Heart right ventricle (tissue), 16 donors: ENCODE data around the gene TFAP2E. TPM values are rescaled to one million over a fixed set of nuclear protein-coding genes. Genes with fewer than 3 reads are reported as not detected.

ENCODE experiments used
- ATAC-seq, 8 donors: fragments of 200-7000 bp; cut with Tn5 transposase; one replicate each; pipeline ENCODE4 v1.9.1; 2020; ENCODE audit warnings: mild to moderate bottlenecking in 8 of 8, moderate library complexity in 8 of 8, moderate number of reproducible peaks in 1 of 8
- DNase-seq, 2 donors: peaks; one replicate each; pipeline ENCODE4 v3.0.0-alpha.2; 2020
- H3K27ac ChIP-seq, 10 donors: fragments of 200-600 bp; sonication (generic) in 2 of 10; one replicate each; pipeline versions ENCODE4 v1.5.0 to v1.8.0; 2020 to 2022; ENCODE audit warnings: mild to moderate bottlenecking in 3 of 10
- H3K27me3 ChIP-seq, 7 donors: fragments of 200-600 bp; one replicate each; pipeline ENCODE4 v1.8.0; 2021 to 2022; ENCODE audit warnings: mild to moderate bottlenecking in 2 of 7
- H3K36me3 ChIP-seq, 9 donors: fragments of 200-600 bp; sonication (generic) in 1 of 9; one replicate each; pipeline versions ENCODE4 v1.5.0 to v1.8.0; 2020 to 2022; ENCODE audit warnings: mild to moderate bottlenecking in 2 of 9
- H3K4me1 ChIP-seq, 9 donors: fragments of 200-600 bp; sonication (generic) in 1 of 9; one replicate each; pipeline versions ENCODE4 v1.5.0 to v1.8.0; 2020 to 2022; ENCODE audit warnings: mild to moderate bottlenecking in 4 of 9
- H3K4me3 ChIP-seq, 10 donors: fragments of 200-600 bp; sonication (generic) in 2 of 10; one replicate each; pipeline versions ENCODE4 v1.5.0 to v1.8.0; 2020 to 2022; ENCODE audit warnings: mild to moderate bottlenecking in 7 of 10, moderate library complexity in 2 of 10
- H3K9me3 ChIP-seq, 11 donors: fragments of 200-600 bp in 10 of 11; sonication (generic) in 2 of 11; one replicate each; pipeline versions ENCODE4 v1.5.0 to v1.8.0; 2013 to 2022; ENCODE audit warnings: mild to moderate bottlenecking in 2 of 11, control low read depth in 1 of 11, moderate library complexity in 1 of 11
- WGBS, 2 donors: extraction: QIAGEN DNeasy Blood & Tissue Kit; methylation state at CpG; one replicate each; pipeline ENCODE4 v1.1.7; 2013; ENCODE audit warnings: inconsistent platforms in 1 of 2; 5-methylcytosine and 5-hydroxymethylcytosine counted together
- intact Hi-C, 10 donors: fragments of 100-400 bp; cut with DNase I; formaldehyde crosslinking; loops; one replicate each; pipeline versions ENCODE4 v1.11.1 to v1.14.2; 2022
- polyA plus RNA-seq, 2 donors: library from polyadenylated mRNA; stranded (reverse); fragments of 200-250 nt; gene quantifications; one replicate each; pipeline ENCODE4 v1.2.3, GENCODE V29; 2013
- total RNA-seq, 10 donors: library from RNA; stranded (reverse); fragmentation: NEBNext Ultra II Directional in 3 of 10; extraction: Animal tissue kit (Norgen Biotek cat#: 25700) in 3 of 10; gene quantifications; one replicate each; pipeline versions ENCODE4 v1.2.1 to v1.2.4, GENCODE V29; 2021 to 2023
- TF ChIP-seq, protein P1 (sequence below), 9 donors: fragments of 200-600 bp; sonication (generic) in 2 of 9; IDR thresholded peaks; one replicate each; pipeline versions ENCODE4 v1.5.0 to v1.8.0; 2021 to 2022; ENCODE audit warnings: antibody characterized with exemption in 9 of 9, mild to moderate bottlenecking in 5 of 9, moderate library complexity in 1 of 9
- donor health status: Arrhythmogenic right ventricular cardiomyopathy.
- donor health status: ischemic (EF 13 %, LVEDD 7.1; RV severe dilation, severe dysfunction).
- donor health status: healthy with polysubstance abuse.
- donor health status: DM: no; HTN: yes; CAD: no.
- donor health status: DM: no; HTN: no; CAD: no.
- donor health status: ischemic (EF 25% LVEDD 6.9; RV normal size, moderate dysfunction).
- donor health status: ischemic (EF 25% LVEDD 5.7; RV mildly dilated, moderate dysfunction).
- donor health status: healthy.
- donor health status: DM: yes; HTN: yes; CAD: no.
- donor health status: Ischemic cardiomyopathy.
- donor health status: ischemic (EF 35%, LVEDD 5.7; RV mildly dilated, moderate dysfunction).
- donor health status: nonischemic (EF 11% LVEDD 7.7; RV severe dilation, severe dysfunction).
- donor health status: DM: yes; HTN: yes; CAD: no.
- donor health status: PGD.
- donor health status: ischemic (EF 29% LVEDD 5.4; RV normal size, mild dysfunction).
- donor health status: nonischemic (EF 23%, LVEDD 6.1; RV moderate dilation, normal function).

The TFAP2E gene
- total and polyA plus RNA-seq, 12 donors = 0.18 to 1.4 (median 0.40) TPM; not detected in 3

DNA sequence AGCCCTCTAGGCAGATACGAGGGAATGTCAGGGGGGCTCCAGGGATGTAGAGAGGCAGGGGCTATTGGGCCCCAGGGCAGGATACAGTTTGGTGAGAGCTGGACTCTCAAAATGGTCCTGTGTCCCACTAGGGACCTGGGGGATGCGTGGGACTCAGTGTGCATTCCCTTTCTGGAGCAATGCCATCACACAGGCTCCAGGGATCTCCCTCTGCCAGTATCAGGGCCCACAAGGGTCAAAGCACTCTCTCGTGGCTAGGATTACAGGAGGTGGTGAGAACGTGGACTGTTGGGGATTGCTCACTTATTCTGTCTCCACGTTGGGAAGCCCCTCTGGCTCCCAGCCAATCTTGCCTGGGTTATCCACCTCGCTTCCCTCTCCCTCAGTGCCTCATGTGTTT is 41.7 kb upstream of the TFAP2E start:
- Histone ChIP-seq H3K9me3 (peaks cover 0 to 18% (median 0%) of the 10 kb centered on the region in 11 donors), H3K36me3 (peaks cover 0 to 21% (median 0%) of the 10 kb centered on the region in 9 donors), H3K27ac (peak overlapping the region in 6 of 10 donors; percentile 5 to 65 (median 34)), H3K4me1 (peaks cover 2 to 55% (median 25%) of the 10 kb centered on the region in 9 donors), H3K27me3 (no peaks in the 10 kb centered on the region), H3K4me3 (no peak overlapping the region)
- peak in 6 of 8 donors; percentile 31 to 63 (median 40) for ATAC-seq
- intact Hi-C loops = no loop called here
- TF ChIP-seq, protein P1, sequence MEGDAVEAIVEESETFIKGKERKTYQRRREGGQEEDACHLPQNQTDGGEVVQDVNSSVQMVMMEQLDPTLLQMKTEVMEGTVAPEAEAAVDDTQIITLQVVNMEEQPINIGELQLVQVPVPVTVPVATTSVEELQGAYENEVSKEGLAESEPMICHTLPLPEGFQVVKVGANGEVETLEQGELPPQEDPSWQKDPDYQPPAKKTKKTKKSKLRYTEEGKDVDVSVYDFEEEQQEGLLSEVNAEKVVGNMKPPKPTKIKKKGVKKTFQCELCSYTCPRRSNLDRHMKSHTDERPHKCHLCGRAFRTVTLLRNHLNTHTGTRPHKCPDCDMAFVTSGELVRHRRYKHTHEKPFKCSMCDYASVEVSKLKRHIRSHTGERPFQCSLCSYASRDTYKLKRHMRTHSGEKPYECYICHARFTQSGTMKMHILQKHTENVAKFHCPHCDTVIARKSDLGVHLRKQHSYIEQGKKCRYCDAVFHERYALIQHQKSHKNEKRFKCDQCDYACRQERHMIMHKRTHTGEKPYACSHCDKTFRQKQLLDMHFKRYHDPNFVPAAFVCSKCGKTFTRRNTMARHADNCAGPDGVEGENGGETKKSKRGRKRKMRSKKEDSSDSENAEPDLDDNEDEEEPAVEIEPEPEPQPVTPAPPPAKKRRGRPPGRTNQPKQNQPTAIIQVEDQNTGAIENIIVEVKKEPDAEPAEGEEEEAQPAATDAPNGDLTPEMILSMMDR (IDR thresholded peaks at IDR 0.05) = no peak
- DNase-seq = no peak
- WGBS, 2 donors = 58 to 71% methylated on average over 6 of the region's 6 CpGs

DNA sequence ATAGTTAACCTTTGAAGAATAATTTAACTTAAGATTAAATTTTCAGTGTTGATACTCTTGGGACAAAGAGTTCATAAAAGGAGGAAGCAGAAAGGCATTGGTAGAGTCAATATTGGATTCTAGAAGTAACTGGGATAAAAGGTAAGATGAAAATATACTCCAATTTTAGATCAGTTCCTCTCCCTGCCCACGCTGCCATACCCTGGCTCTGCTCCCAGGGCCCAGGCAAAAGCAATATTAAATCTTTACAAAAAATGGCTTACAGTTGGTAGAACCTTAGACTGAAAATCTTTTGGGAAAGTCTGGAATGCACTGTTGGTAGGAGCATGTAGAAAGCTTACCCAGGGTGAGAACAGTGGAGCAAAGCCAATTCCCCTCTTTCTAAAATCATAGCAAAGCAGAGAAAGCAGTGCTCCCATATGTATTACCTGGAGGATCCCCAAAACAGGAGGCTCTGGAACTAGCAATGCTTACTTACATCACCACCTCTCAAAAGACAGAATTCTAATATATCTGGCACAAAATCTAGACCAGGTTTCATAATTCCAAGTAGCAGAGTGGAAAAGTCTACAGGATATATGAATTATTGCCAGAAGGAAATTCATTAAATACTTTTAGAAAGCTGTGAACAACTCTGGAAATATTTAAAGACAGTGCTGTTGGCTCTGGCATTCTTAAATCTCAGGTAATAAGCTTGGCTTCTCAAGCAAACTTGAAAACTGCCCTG is 40.5 kb upstream of the TFAP2E start:
- no peaks in the 10 kb centered on the region for H3K27me3 ChIP-seq
- H3K27ac ChIP-seq = peak overlapping the region in 6 of 10 donors; percentile 1 to 58 (median 25)
- ATAC-seq (peak in 1 of 8 donors; percentile 54), DNase-seq (no peak)
- no peak overlapping the region for H3K4me3 ChIP-seq
- intact Hi-C loops = no loop called here
- peaks cover 0 to 21% (median 0%) of the 10 kb centered on the region in 9 donors for H3K36me3 ChIP-seq
- H3K4me1 ChIP-seq = peaks cover 2 to 66% (median 37%) of the 10 kb centered on the region in 9 donors
- TF ChIP-seq, protein P1 (IDR thresholded peaks at IDR 0.05) = no peak
- WGBS, 2 donors = 36 to 63% methylated on average over 1 of the region's 1 CpG
- peaks cover 0 to 18% (median 0%) of the 10 kb centered on the region in 11 donors for H3K9me3 ChIP-seq

DNA sequence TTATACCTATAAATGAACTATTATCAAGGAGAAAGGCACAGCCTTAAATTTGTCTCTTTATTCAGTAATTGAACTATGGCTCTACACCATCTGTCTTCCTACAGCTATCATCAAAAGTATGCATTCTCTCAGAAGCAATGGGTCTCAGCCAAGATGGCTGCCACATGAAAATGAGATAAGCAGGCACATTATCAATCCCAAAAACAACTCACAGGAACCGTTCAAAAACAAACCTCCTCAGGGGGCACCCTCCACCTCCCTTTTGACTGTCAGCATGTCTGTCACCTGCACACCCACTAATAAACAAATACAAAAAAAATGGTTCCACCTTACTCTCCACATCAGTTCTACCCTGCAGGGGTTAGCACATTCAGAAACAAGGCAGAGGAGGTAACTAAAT is 39.5 kb upstream of the TFAP2E start:
- peaks cover 2 to 75% (median 44%) of the 10 kb centered on the region in 9 donors for H3K4me1 ChIP-seq
- 8 to 10% methylated on average over 1 of the region's 1 CpG for WGBS, 2 donors

DNA sequence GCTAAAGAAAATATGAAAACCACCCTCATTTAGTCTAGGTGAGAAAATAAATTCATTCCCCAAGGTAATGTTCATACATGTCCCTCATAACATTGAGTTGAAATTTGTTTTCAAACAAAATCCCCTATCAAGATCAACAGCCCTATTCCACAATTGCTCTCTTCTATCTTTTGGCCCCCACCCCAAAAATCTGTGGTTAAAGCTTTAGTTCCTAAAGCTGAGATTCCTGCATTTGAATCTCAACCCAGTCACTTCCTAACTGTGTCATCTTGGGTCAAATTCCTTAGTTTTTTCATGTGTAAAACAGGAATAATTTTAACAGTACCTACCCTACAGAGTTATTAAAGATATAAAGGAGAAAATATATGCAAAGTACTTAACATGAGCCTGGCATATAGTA is 37.9 kb upstream of the TFAP2E start:
- H3K4me1 ChIP-seq = peaks cover 6 to 92% (median 60%) of the 10 kb centered on the region in 9 donors
- no peak for ATAC-seq
- peak overlapping the region in 3 of 10 donors; percentile 11 to 86 (median 78) for H3K27ac ChIP-seq
- no peak overlapping the region for H3K4me3 ChIP-seq
- peaks cover 0 to 21% (median 0%) of the 10 kb centered on the region in 9 donors for H3K36me3 ChIP-seq
- H3K9me3 ChIP-seq = peaks cover 0 to 5% (median 0%) of the 10 kb centered on the region in 11 donors
- TF ChIP-seq, protein P1 (IDR thresholded peaks at IDR 0.05) = no peak
- no peak for DNase-seq
- H3K27me3 ChIP-seq = no peaks in the 10 kb centered on the region
- intact Hi-C loops = loop anchor here in 1 of 10 donors (5.0 kb wide), 1 partner anchor 83 kb away; no protein-coding TSS in a partner anchor

More for the DNA sequence above, 39.5 kb upstream of the TFAP2E start:
- H3K36me3 ChIP-seq = peaks cover 0 to 25% (median 0%) of the 10 kb centered on the region in 9 donors
- no peak for ATAC-seq
- no peaks in the 10 kb centered on the region for H3K27me3 ChIP-seq
- no peak for DNase-seq
- H3K4me3 ChIP-seq = no peak overlapping the region
- TF ChIP-seq, protein P1 (IDR thresholded peaks at IDR 0.05) = no peak
- intact Hi-C loops = no loop called here
- H3K9me3 ChIP-seq = peaks cover 0 to 18% (median 0%) of the 10 kb centered on the region in 11 donors
- H3K27ac ChIP-seq = peak overlapping the region in 5 of 10 donors; percentile 1 to 58 (median 18)
